KOPT-K1 (cell line): ENCODE measurements around the gene TSTD2.
A peak's percentile ranks its signal among the peaks of the same experiment; 100 is the strongest.
"Not testable (repeated sequence)": the region's sequence is repeated elsewhere in the genome, so short reads cannot be mapped to it uniquely, and the experiment has no call there.

Experiments
- H3K27ac ChIP-seq: fragments of 200-600 bp; sonication (generic); 2 replicates; pipeline ENCODE4 v1.5.1; 2016; ENCODE audit warnings: antibody characterized with exemption, mild to moderate bottlenecking, low read depth, low read length; ENCODE audit not compliant: poor library complexity, severe bottlenecking
- H3K36me3 ChIP-seq: fragments of 200-600 bp; sonication (generic); 2 replicates; pipeline ENCODE4 v1.5.1; 2017; ENCODE audit warnings: antibody characterized with exemption, mild to moderate bottlenecking, low read length, moderate library complexity; ENCODE audit not compliant: insufficient read depth
- H3K9me3 ChIP-seq: fragments of 200-600 bp; sonication (generic); 2 replicates; pipeline ENCODE4 v1.5.1; 2017; ENCODE audit warnings: antibody characterized with exemption, low read length, mild to moderate bottlenecking; ENCODE audit not compliant: insufficient read depth, poor library complexity, severe bottlenecking

The TSTD2 gene

GRCh38 chr9:97645720-97646119, 12.6 kb upstream of the TSTD2 start:
- Histone ChIP-seq H3K9me3 (no peaks in the 10 kb centered on the region), H3K27ac (no peak overlapping the region), H3K36me3 (peaks cover 97% of the 10 kb centered on the region)

DNA sequence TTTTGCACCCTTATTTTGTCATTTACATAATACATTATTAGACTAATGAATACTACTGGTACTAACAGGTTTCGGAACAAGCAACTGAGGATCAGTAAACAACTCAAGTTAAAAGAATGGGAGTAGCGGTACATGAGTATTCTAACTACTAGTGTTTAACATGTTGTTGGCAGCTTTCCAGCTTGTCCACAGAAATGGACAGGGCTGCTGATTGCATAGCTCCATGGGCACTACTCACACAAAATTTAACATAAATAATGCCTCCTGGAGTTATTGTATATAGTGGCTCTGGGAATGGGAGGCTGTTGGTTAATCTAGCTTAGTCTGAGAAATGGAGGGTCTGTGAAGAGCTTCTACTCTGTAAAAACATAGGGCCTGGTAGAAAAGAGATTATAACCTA, 7.2 kb upstream of the TSTD2 start:
- H3K9me3 ChIP-seq, result no peaks in the 10 kb centered on the region
- peaks cover 85% of the 10 kb centered on the region for H3K36me3 ChIP-seq
- no peak overlapping the region for H3K27ac ChIP-seq

DNA sequence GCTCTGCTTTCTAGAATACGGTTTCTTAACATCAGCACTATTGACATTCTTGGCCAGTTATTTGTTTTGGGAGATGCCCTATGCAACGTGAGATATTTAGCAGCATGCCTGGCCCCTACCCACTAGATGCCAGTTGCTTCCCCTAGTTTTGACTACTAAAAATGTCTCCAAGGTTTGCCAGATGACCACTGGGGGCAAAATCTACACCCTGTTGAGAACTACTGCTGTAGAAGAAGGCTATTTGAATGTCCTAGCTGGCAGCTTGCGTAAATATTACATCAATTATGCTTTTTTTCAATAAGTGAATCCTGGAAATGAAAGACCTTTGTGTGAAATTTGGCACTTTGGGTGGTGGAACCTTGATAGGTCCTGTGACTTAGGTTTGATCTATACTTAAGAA, 5.5 kb upstream of the TSTD2 start:
- Histone ChIP-seq H3K27ac (no peak overlapping the region), H3K9me3 (no peaks in the 10 kb centered on the region), H3K36me3 (peaks cover 68% of the 10 kb centered on the region)

DNA sequence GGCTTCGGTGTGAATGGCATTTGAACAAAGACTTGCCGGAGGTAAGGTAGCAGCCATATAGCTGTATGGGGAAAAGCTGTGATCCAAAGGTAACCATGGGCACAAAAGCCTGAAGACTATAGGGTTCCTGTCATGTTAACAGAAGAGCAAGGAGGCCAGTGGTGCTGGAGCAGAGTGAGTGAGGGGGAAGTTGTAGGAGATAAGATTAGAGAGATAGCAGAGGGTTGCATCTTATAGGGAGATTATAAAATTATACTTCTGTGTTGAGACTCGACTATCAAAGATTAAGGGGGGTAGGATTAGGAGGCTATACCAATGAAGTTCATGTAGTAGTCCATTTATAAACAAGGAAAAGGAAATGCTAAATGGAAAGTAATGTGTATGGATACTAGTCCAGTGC, 3.7 kb upstream of the TSTD2 start:
- H3K36me3 ChIP-seq, result peaks cover 50% of the 10 kb centered on the region

DNA sequence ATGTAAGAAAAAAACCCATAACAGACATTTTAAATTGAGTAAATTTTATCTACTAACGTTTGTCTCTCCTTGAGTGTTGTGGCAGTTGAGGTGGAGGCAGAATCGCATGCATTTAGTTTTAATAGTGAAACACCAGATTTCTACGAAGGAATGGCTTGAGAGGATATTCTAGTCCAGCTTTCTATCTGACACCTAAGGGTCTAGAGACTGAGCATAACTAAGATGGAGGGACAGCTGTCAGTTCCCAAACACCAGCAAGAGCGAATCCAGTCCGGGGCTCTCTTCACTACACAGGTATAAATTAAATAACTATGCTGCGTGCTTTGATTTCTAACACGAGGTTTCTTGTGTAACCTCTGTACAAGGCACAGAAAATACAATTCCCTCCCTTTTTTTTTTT, 1.9 kb upstream of the TSTD2 start:
- Histone ChIP-seq H3K36me3 (peaks cover 32% of the 10 kb centered on the region), H3K9me3 (no peaks in the 10 kb centered on the region), H3K27ac (peak overlapping the region; percentile 87)

More for the DNA sequence above, 3.7 kb upstream of the TSTD2 start:
- H3K9me3 ChIP-seq, result no peaks in the 10 kb centered on the region
- no peak overlapping the region for H3K27ac ChIP-seq

GRCh38 chr9:97633859-97634490, 807 bp upstream of the TSTD2 start:
- Histone ChIP-seq H3K9me3 (no peaks in the 10 kb centered on the region), H3K36me3 (peaks cover 23% of the 10 kb centered on the region), H3K27ac (peak overlapping the region; percentile 87)

DNA sequence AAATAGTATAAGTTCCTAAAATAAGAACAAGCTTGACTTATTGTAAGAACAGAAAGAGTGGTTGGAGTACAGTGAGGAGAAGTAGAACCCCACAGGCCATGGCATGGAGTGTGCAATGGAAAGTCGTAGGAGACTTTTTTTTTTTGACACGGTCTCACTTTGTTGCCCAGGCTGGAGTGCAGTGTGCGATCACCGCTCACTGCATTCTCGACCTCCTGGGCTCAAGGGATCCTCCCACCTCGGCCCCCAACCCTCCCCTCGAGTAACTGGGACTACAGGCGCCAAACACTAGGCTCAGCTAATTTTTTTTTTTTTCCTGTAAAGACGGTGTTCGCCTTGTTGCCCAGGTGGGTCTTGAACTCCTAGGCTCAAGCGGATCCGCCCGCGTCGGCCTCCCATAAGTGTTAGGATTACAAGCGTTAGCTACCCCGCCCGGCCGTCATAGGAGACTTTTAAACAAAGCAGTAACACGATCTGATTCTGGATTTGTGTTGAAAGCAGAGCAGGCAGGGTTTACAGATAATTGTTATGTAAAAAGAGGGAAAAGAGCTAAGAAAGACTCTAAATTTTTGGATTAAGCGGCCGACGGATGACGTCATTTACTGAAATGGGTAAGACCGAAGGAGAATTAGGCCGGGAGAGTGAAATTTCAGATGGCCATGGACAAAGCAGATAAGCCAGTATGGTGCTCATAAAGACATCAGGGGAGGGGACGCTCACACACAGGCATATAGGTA, 752 bp downstream of the TSTD2 start:
- H3K9me3 ChIP-seq, result no peaks in the 10 kb centered on the region
- peak overlapping the region; percentile 87 for H3K27ac ChIP-seq
- peaks cover 16% of the 10 kb centered on the region for H3K36me3 ChIP-seq

GRCh38 chr9:97630591-97630990, 2.6 kb downstream of the TSTD2 start:
- Histone ChIP-seq H3K36me3 (peaks cover 19% of the 10 kb centered on the region), H3K27ac (no peak overlapping the region), H3K9me3 (no peaks in the 10 kb centered on the region)

DNA sequence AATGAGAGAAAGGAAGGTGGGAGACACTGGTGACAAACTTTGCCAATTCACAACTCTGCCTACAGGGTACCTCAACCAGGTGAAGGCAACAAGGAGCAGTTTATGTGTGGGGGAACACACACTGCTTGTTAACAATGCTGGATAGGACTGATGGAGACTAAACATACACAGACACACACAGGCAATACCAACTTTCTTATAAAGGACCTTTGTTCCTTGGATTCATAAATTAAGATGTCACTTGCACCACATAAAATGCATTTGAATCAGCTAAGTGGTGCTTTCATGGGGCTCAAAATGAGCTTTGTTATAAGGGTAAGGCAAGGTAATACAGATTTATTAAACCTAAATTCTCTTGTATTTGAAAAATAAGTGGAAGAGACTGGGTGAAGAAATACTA, 4.0 kb downstream of the TSTD2 start:
- H3K9me3 ChIP-seq, result no peaks in the 10 kb centered on the region
- H3K36me3 ChIP-seq, result peaks cover 31% of the 10 kb centered on the region
- H3K27ac ChIP-seq, result no peak overlapping the region

GRCh38 chr9:97628668-97629067, 4.5 kb downstream of the TSTD2 start:
- H3K27ac ChIP-seq, result no peak overlapping the region

GRCh38 chr9:97627624-97628023, 5.5 kb downstream of the TSTD2 start:
- Histone ChIP-seq H3K9me3 (no peaks in the 10 kb centered on the region), H3K36me3 (peaks cover 45% of the 10 kb centered on the region), H3K27ac (no peak overlapping the region)

More at GRCh38 chr9:97628668-97629067, 4.5 kb downstream of the TSTD2 start:
- H3K9me3 ChIP-seq, result no peaks in the 10 kb centered on the region
- H3K36me3 ChIP-seq, result peaks cover 36% of the 10 kb centered on the region

- no peak overlapping the region for H3K27ac ChIP-seq
- no peaks in the 10 kb centered on the region for H3K9me3 ChIP-seq
- H3K36me3 ChIP-seq, result peaks cover 59% of the 10 kb centered on the region
Measured at GRCh38 chr9:97625620-97626019, 7.5 kb downstream of the TSTD2 start.

DNA sequence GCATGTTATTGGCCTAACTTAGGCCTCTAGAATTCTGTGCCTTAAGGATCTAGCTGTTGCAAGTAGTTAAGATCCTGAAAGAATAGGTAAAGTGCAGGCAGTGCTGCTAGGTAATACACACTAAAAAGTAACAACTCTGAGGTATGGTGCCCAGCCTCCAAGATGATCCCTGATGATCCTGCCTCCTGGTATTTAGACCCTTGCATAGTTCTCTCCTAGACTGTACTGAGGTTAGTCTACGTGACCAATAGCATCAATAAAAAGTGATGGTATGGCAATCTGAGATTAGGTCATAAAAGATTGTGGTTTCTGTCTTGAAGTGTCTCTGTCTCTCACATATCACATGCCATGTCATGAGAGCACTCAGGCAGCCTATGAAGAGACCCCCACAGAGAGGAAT, 9.2 kb downstream of the TSTD2 start:
- Histone ChIP-seq H3K27ac (no peak overlapping the region), H3K36me3 (peaks cover 63% of the 10 kb centered on the region), H3K9me3 (no peaks in the 10 kb centered on the region)

- H3K36me3 ChIP-seq, result peaks cover 74% of the 10 kb centered on the region
- H3K9me3 ChIP-seq, H3K27ac ChIP-seq: not testable (repeated sequence)
Measured at GRCh38 chr9:97622483-97622882, 10.7 kb downstream of the TSTD2 start.

DNA sequence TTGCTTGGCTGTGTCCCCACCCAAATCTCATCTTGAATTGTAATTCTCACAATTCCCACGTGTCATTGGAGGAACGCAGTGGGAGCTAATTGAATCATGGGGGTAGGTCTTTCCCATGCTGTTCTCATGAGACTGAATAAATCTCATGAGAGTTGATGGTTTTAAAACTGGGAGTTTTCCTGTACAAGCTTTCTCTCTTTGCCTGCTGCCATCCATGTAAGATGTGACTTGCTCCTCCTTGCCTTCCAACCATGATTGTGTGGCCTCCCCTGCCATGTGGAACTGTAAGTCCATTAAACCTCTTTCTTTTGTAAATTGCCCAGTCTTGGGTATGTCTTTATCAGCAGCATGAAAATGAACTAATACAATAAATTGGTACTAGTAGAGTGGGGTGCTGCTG, 13.1 kb downstream of the TSTD2 start:
- H3K9me3 ChIP-seq, H3K27ac ChIP-seq: not testable (repeated sequence)
- peaks cover 64% of the 10 kb centered on the region for H3K36me3 ChIP-seq

DNA sequence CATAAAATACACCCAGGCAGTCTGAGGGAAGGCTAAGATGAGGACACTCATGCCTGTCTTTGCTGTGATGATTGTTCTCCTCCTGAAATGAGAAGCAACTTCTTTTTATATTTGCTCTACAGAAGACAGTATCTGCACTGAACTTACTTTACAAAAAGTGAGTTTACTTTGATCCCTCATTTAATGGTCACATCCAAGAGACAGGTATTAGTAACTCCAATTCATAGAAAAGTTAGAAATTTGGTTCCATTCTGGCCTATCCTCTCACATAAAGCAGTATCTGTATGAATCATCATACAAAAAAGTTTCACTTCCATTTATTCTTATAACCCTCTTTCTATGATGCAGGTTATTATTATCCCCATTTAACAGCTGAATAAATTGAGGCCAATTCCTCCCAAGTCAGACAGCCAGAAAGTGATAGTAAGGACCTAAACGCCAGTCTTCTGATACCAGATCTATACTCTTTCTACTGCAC, 15.2 kb downstream of the TSTD2 start:
- Histone ChIP-seq H3K36me3 (peaks cover 48% of the 10 kb centered on the region; the same call in 1 of the 2 replicates), H3K9me3 (no peaks in the 10 kb centered on the region), H3K27ac (no peak overlapping the region)
